Skin epidermis (tissue), 12 donors: ENCODE measurements around the gene CCDC6.
"Not testable (repeated sequence)": the region's sequence is repeated elsewhere in the genome, so short reads cannot be mapped to it uniquely, and the experiment has no call there.

ENCODE experiments used
- H3K27ac ChIP-seq, 21 experiments: fragments of 200-600 bp; sonication (generic) in 11 of 21; one replicate each; pipeline ENCODE4 v1.5.0; 2020; ENCODE audit warnings: mild to moderate bottlenecking in 3 of 21, inconsistent platforms in 2 of 21, moderate library complexity in 2 of 21
- H3K4me3 ChIP-seq, 7 experiments: fragments of 200-600 bp; sonication (generic) in 2 of 7; one replicate each; pipeline ENCODE4 v1.5.0; 2020; ENCODE audit warnings: inconsistent platforms in 2 of 7, mild to moderate bottlenecking in 2 of 7, moderate library complexity in 1 of 7

Gene CCDC6

DNA sequence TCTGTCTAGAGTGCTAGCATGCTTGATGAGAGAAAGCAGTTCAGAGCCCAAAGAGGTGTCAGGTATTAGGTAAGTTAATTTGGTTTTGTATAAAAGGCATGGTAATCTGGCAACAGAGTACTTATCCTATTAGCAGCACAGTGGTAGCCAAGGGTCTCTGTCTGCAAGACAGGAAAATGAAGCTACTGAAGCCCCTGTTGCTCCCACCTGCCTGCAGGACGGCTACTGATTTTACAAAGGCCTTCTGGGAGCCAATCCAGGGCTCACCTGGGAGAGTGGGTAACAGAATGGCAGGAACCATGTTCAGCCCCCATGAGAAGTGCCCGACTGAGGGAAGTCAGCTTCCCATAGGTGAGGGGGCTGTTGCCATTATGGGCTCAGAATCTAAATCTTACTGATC is 116.3 kb downstream of the CCDC6 start:
- H3K27ac ChIP-seq, H3K4me3 ChIP-seq: not testable (repeated sequence)

DNA sequence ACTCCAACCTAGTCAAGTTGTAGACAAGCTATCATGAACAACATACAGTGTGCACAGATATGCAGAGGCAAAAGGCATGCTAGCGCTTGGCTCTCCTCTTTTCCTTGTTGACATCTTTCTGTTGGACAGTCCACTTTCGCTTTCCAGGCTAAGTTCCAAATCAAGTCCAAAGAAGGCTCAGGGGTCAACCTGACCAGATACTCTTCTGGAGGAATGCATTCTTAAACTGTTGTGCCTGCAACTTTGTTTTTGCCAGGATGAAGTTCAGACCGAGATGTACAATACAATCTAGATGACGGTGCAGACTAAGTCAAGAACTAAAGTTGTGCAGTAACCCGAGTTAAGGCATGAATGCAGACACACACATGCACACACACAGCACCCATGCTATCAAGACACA is 117.4 kb downstream of the CCDC6 start:
- not testable (repeated sequence) for H3K27ac ChIP-seq, H3K4me3 ChIP-seq

DNA sequence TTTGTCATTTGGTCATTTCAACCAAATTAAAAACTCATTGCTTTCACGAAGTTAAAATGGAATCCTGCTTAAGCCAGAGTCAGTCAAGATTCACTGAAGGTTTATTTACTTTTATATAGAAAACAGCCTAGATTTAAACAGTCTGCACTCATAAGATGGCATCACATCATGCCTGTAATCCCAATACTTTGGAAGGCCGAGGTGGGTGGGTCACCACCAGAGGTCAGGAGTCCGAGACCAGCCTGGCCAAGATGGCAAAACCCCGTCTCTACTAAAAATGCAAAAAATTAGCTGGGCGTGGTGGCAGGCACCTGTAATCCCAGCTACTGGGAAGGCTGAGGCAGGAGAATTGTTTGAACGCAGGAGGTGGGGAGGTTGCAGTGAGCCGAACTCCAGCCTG is 119.3 kb downstream of the CCDC6 start:
- not testable (repeated sequence) for H3K27ac ChIP-seq, H3K4me3 ChIP-seq

DNA sequence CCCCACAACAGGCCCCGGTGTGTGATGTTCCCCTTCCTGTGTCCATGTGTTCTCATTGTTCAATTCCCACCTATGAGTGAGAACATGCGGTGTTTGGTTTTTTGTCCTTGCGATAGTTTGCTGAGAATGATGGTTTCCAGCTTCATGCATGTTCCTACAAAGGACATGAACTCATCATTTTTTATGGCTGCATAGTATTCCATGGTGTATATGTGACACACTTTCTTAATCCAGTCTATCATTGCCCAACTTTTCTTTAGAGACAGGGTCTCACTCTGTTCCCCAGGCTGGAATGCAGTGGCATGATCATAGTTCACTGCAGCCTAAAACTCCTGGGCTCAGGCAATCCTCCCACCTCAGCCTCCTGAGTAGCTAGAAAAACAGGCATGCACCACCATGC is 120.9 kb downstream of the CCDC6 start:
- H3K27ac ChIP-seq, H3K4me3 ChIP-seq: not testable (repeated sequence)

DNA sequence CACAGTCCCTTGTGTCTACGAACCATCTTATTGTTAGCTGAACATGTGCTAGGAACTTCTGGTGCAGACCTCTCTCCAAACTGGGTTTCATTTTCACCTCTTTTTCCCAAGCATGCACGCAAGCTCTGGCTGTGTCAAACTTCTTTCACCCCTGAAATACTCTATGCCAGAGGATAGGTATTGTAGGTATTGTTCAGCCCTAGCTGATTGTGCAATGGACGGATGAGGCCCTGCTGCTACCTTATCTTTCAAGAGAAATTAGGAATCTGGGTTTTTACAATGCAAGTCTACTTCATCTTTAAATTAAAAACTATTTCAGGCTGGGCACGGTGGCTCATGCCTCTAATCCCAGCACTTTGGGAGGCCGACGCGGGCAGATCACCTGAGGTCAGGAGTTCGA is 124.8 kb downstream of the CCDC6 start:
- no peak overlapping the region for H3K27ac ChIP-seq
- H3K4me3 ChIP-seq = no peak overlapping the region

DNA sequence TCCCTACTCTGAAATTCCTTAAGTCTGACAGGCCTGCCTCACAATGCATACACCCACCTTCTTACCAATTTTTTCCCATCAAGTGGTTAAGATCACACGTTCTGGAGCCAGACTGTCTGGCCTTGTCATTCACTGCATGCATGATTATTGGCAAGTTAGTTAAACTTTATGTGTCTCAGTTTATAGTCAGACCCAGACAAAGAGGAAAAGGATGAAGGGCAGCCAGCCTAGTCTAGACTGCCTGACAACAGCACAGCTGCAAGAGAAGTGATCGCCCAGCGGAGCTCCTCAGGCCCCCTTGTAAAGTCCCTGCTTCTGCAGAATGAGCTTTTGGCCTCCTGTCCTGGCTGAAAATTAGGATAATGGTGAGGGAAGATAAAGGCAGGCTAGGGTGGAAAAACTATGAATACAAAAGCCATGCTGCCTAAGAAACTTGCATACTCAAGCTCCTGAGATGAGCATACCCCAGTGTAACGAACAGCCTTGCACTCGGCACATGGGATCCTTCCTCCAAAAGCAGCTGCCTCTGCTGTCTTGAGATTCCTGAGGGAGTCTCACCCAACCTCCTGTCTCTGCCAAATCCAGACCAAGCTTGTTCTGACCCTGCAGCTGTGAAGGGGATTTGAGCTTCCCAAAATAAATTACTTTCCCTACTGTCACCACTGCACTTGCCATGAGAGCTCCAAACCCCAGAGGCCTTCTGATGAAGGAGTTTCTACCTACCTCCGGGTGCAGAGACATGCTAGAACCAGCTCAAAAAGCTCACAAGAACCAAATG is 126.4 kb downstream of the CCDC6 start:
- H3K27ac ChIP-seq = no peak overlapping the region
- H3K4me3 ChIP-seq = no peak overlapping the region

DNA sequence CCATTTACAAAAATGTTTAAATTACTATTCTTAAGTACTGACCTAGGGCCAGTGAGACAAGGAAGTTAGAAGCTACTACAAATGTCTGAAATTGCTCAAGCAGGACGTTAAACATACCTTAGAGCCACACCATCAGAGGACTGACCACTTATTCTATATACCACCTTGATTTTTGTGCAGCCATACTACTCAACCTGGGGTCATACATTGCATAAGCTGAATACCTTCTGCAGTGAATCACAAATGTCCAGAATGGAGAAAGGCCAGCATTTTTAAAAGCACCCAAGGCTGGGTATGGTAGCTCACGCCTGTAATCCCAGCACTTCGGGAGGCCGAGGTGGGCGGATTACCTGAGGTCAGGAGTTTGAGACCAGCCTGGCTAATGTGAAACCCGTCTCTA is 131.9 kb downstream of the CCDC6 start:
- Histone ChIP-seq H3K4me3 (no peak overlapping the region), H3K27ac (no peak overlapping the region)

DNA sequence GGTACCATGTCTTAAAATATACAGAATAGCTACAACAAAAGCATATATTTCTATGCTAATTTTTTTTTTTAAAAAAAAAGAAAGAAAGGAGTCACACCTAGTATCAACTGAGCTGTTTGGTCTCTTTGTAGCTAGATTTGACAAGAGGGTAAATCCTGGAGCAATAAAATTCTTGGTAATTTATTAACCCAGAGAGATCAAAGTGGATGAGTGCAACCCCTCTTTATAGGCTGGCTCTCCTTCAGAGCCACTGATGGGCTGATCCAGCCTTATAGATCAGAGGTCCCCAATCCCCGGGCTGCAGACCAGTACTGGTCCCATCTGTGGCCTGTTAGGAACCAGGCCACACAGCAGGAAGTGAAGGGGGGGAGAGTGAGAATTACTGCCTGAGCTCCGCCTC is 133.3 kb downstream of the CCDC6 start:
- no peak overlapping the region for H3K27ac ChIP-seq
- H3K4me3 ChIP-seq = no peak overlapping the region

DNA sequence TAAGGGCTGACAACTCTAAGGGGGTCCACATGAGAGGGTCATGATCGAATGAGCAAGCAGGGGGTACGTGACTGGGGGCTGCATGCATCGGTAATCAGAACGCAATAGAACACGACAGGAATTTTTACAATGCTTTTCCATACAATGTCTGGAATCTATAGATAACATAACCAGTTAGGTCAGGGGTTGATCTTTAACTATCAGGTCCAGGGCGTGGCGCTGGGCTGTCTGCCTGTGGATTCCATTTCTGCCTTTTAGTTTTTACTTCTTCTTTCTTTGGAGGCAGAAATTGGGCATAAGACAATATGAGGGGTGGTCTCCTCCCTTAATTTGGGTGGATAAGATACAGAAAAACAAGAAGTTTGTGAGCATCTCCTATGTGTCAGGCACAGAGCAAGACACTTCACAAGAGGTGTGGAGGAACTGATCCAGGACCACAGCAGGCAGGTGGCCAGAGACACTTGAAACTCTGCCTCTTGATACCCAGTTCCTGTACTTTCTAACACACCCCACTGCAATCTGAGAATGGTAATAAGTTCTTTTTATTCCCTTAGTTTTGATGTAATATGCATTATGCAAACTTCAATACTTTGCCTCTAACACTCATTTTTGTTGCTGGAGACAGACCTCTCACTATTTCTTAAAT is 135.1 kb downstream of the CCDC6 start:
- H3K27ac ChIP-seq = no peak overlapping the region

DNA sequence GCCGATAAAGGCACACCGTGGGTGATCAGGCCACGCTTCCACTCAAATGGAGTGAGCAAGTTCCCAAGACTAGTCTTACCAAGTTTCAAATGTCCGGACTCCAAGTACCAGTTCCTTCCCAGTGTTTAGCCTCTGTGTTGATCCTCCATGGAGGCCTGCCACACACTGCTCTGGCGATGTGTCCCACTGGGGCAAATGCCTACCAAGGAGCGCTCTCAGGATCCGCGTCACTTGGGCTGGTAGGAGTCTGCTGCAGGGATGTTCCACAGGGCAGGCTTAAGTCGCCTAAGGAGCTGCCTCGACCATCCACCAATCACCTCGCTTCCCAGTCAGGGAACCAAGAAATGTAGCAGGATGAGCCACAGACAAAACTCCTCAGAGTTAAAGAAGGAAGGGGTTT is 135.7 kb downstream of the CCDC6 start:
- H3K4me3 ChIP-seq = no peak overlapping the region
- no peak overlapping the region for H3K27ac ChIP-seq

More for the DNA sequence above, 135.1 kb downstream of the CCDC6 start:
- H3K4me3 ChIP-seq = no peak overlapping the region

DNA sequence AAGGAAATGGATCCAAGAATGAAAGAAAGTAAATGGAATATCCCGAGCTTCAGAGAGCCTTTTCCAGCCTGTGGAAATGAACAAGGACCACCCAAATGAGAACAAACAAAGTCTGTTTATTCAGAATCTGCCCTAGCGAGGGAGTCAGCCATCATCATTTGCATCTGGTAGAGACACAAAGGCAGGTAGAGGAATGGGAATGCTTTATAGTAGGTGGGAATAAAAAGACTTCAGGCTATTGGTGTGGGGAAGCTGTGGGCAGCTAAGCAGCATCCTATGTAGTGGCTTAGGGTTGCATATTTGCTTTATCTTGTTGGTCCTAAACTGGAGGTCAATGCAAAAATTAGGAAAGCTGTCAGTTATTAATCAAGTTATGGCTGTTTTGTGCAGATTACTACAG is 143.9 kb downstream of the CCDC6 start:
- H3K4me3 ChIP-seq = no peak overlapping the region
- no peak overlapping the region for H3K27ac ChIP-seq

DNA sequence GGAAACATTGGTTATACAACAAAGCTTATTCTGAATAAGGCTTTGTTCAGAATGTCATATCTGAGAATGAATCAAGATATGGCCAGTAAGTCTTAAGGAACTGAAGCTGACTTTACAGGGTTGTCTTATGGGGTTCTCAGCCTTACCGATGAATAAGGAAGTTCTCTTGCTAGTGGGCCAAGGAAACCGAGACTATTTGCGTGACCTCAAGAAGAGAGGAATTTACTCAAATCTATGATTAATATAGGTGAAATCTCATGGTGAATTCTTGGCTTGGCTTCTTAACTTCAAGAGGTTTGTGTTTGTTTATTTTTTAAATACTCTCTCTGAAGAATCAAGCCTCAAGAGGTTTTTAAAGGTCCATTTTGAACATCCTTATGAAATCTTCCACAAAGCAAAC is 148.4 kb downstream of the CCDC6 start:
- Histone ChIP-seq H3K27ac (no peak overlapping the region), H3K4me3 (no peak overlapping the region)

DNA sequence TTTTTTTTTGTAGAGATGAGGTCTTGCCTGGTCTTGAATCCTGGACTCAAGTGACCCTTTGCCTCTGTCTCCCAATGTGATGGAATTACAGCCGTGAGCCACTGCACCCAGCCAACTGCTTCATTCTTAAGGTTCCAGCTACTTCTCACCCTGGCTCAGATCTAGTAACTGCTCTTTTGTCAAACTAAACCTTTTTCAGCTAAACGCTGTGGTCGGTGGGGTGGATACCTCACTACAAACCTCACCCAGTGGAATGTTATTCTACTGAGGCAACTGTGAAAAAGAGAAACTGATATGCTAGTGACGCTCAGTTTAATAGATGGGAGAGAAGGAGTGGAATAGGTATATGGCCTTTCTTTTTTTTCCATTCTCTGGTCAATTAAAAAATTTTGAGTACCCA is 151.4 kb downstream of the CCDC6 start:
- H3K27ac ChIP-seq = no peak overlapping the region
- no peak overlapping the region for H3K4me3 ChIP-seq

DNA sequence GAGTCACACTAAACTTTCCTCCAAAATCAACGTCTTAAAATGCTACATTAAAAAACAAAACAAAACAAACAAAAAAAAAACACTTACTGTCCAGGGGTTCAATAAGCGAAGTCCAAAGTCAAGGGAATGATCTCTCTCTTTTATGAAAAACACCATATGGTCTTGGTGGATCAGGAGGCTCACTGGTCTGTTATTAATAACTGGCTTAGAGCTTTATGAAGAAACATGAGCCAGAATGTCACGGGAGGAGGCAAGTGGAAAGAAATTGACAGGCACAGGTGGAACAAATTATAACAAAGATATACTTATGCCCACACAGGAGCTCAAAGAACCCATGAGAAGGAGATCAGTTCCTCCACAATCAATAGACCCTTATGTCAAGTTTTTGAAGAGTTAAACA is 153.1 kb downstream of the CCDC6 start, which contains the start of gene MRLN:
TSS of gene MRLN (minus strand) at position 189 of the 400 bp plus-strand sequence.
- Histone ChIP-seq H3K4me3 (no peak within 1 kb of the TSS), H3K27ac (no peak within 1 kb of the TSS)

DNA sequence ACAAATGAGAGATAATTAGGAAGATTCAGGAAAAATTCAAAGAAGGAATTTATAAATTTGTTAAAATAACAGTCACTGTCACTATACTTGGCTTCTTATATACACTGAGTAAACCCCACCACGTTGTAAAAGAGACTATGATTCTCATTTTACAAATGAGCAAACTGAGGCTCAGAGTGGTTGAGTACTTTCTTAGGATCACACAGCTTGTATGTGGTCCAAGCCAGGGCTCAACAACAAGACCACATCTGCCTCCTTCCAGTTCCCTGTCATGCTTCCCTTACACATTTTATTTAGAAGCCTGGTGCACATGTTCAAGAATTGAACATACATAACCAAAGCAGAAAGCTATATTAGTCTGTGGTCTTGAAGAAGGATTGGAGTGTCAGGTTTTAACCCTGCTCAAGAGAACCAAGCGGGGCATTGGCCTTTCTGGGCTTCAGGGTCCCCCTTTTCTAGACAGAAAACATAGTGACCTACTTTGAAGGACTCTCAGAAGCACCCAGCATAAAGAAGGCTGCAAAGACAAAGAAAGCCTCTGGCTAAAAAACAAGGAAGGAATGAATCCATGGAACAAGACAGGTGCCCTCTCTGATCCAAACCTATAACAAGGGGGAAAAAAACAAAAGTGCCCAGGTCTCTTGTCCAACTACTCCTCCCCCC is 153.9 kb downstream of the CCDC6 start:
- Histone ChIP-seq H3K27ac (no peak overlapping the region), H3K4me3 (no peak overlapping the region)

DNA sequence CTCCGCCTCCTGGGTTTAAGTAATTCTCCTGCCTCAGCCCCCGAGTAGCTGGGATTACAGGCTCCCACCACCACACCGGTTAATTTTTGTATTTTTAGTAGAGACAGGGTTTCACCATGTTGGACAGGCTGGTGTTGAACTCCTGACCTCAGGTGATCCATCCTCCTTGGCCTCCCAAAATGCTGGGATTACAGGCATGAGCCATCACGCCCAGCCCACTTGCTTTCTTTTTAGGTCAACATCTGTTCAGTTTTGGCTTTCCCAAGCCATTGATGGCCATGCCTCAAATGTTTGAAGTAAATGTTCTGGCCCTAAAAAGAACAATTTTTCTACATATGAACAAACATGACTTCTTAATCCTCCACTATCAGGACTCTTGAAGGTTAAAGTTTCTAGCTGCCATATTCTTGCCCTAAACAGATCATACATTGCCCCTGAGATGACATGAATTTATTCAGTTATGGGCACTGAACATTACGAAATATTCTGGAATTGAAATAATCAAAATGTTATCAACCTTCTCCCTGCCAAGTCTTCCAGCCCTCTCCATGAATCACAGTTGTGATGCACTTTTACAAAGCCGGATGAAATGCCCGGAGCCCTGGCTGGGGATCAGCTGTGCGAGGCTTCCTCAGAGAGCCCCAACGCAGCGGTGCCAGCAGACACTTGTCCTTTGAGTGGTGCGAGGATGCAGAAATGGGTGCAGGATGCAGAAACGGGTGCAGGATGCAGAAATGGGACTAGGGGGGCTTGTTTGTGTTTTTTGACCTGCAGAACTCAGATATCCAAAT is 156.0 kb downstream of the CCDC6 start:
- no peak overlapping the region for H3K4me3 ChIP-seq
- no peak overlapping the region for H3K27ac ChIP-seq

DNA sequence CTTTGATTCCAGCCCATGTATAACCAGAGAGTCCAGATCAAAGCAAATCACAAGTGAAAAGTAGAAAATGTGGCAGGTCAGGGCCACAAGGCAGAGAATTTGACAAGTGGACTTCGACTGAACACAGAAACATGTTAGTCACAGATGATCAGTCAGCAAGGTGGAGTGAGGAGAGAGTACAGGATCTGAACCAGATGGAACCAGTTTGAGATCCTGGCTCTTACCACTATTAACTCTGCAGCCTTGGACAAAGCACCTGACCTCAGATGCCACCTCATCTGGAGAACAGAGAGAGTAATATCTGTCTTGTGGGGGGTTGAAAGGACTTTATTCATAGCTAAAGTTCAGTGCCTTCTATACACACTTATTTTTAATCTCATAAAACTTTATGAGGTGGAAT is 157.5 kb downstream of the CCDC6 start:
- Histone ChIP-seq H3K4me3 (no peak overlapping the region), H3K27ac (no peak overlapping the region)

DNA sequence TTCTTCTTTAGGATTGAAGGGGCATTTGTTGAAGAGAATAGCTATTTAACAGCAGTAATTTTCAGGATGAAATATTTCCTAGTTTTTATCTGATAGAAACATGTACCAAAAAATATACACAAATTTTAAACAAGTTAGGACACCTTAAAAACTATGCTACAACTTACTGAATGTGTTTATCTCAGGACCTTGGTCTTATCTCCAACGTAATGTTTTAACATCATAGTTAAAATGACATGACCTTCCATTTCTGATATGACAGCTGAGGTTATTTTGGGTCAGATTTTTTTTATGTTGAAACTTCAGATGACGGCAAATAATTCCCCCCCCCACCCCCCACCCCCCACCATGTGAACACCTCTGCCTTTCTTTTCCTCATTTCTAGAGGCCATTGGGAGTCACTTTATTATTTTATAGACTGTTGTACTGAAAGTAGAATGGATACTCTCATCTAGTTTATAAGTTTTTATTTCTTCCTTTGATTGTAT is 161.1 kb downstream of the CCDC6 start:
- Histone ChIP-seq H3K4me3 (no peak overlapping the region), H3K27ac (no peak overlapping the region)

DNA sequence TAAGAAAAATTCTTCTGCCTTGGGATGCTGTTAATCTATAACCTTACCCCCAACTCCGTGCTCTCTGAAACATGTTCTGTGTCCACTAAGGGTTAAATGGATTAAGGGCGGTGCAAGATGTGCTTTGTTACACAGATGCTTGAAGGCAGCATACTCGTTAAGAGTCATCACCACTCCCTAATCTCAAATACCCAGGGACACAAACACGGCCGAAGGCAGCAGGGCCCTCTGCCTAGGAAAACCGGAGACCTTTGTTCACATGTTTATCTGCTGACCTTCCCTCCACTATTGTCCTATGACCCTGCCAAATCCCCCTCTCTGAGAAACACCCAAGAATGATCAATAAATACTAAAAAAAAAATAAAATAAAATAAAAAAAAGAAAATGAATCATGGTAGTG is 161.6 kb downstream of the CCDC6 start:
- H3K27ac ChIP-seq, H3K4me3 ChIP-seq: not testable (repeated sequence)

DNA sequence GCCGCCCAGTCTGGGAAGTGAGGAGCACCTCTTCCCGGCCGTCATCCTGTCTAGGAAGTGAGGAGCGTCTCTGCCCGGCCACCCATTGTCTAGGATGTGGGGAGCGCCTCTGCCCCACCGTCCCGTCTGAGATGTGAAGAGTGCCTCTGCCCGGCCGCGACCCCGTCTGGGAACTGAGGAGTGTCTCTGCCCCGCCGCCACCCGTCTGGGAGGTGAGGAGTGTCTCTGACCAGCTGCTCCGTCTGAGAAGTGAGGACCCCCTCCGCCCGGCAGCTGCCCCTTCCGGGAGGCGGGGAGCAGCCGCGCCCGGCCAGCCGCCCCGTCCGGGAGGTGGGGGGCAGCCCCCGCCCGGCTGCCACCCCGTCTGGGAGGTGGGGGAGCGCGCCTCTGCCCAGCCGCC is 162.2 kb downstream of the CCDC6 start:
- H3K4me3 ChIP-seq, H3K27ac ChIP-seq: not testable (repeated sequence)
